GM12891 (cell line): ENCODE results near the gene POC1A.

Source experiments
- DNase-seq: peaks from one replicate; pipeline ENCODE4 v3.0.0; 2011; ENCODE audit warnings: low spot score; ENCODE audit not compliant: insufficient read length
- FAIRE-seq: peaks from 2 replicates; lab custom pipeline; 2011; peaks lifted over from hg19 to GRCh38; lab: Jason Lieb, UNC
- PAX5 ChIP-seq: IDR thresholded peaks from 2 replicates; pipeline ENCODE4 v1.6.1; 2011; ENCODE audit warnings: low read length, moderate library complexity, mild to moderate bottlenecking; ENCODE audit not compliant: insufficient read depth, severe bottlenecking
- POLR2A ChIP-seq: IDR thresholded peaks from 2 replicates; pipeline ENCODE4 v1.6.1; 2011; ENCODE audit warnings: low read depth, low read length, control low read depth
- POLR2AphosphoS5 ChIP-seq: IDR thresholded peaks from 2 replicates; pipeline ENCODE4 v1.6.1; 2011; ENCODE audit warnings: low read depth, low read length, control low read depth
- POU2F2 ChIP-seq: IDR thresholded peaks from 2 replicates; pipeline ENCODE4 v1.6.1; 2011; ENCODE audit warnings: low read depth, mild to moderate bottlenecking, control low read depth, low read length, moderate library complexity
- SPI1 ChIP-seq: IDR thresholded peaks from 2 replicates; pipeline ENCODE4 v1.6.1; 2011; ENCODE audit warnings: low read depth, low read length, control low read depth
- TAF1 ChIP-seq: IDR thresholded peaks from 2 replicates; pipeline ENCODE4 v1.6.1; 2011; ENCODE audit warnings: low read depth, low read length, control low read depth

Gene POC1A

GRCh38 chr3:52109611-52110301 is 44.5 kb downstream of the POC1A start:
- no peak for FAIRE-seq
- no peak for TF ChIP-seq SPI1
- no peak for TF ChIP-seq PAX5
- no peak for TF ChIP-seq POLR2AphosphoS5
- no peak for TF ChIP-seq TAF1
- TF ChIP-seq POLR2A, result no peak
- TF ChIP-seq POU2F2, result no peak

GRCh38 chr3:52108302-52109232 is 45.7 kb downstream of the POC1A start:
- peak; percentile 48 for FAIRE-seq
- DNase-seq, result no peak
- TF ChIP-seq SPI1, result no peak
- TF ChIP-seq POLR2A, result no peak

More at GRCh38 chr3:52109611-52110301, 44.5 kb downstream of the POC1A start:
- DNase-seq, result no peak

GRCh38 chr3:52106951-52107611 is 47.1 kb downstream of the POC1A start:
- FAIRE-seq (no peak), DNase-seq (no peak)
- TF ChIP-seq TAF1, result no peak
- no peak for TF ChIP-seq PAX5
- TF ChIP-seq POLR2A, result no peak
- no peak for TF ChIP-seq POLR2AphosphoS5
- TF ChIP-seq SPI1, result no peak
- TF ChIP-seq POU2F2, result no peak

GRCh38 chr3:52104684-52105640 is 49.3 kb downstream of the POC1A start:
- no peak for TF ChIP-seq POLR2AphosphoS5
- TF ChIP-seq POU2F2, result no peak
- no peak for TF ChIP-seq SPI1
- no peak for TF ChIP-seq TAF1
- TF ChIP-seq PAX5, result no peak
- no peak for TF ChIP-seq POLR2A
- DNase-seq (no peak), FAIRE-seq (no peak)

- FAIRE-seq, result no peak
- TF ChIP-seq POLR2AphosphoS5, result no peak
- no peak for DNase-seq
Measured at GRCh38 chr3:52102934-52103333, 51.3 kb downstream of the POC1A start.

GRCh38 chr3:52099001-52099401 is 55.2 kb downstream of the POC1A start:
- no peak for TF ChIP-seq POLR2AphosphoS5
- no peak for TF ChIP-seq POLR2A
- no peak for TF ChIP-seq POU2F2
- TF ChIP-seq SPI1, result no peak
- no peak for TF ChIP-seq TAF1
- TF ChIP-seq PAX5, result no peak
- no peak for FAIRE-seq
- no peak for DNase-seq

- TF ChIP-seq TAF1 (no peak), POU2F2 (no peak), POLR2A (no peak), POLR2AphosphoS5 (no peak), SPI1 (no peak), PAX5 (no peak)
- FAIRE-seq, result no peak
Measured at GRCh38 chr3:52097851-52098507, 56.2 kb downstream of the POC1A start.

GRCh38 chr3:52095990-52096775 is 58.0 kb downstream of the POC1A start:
- no peak for FAIRE-seq
- DNase-seq, result no peak
- TF ChIP-seq TAF1, result no peak
- TF ChIP-seq POLR2AphosphoS5, result no peak
- TF ChIP-seq SPI1, result no peak
- TF ChIP-seq POLR2A, result no peak
- TF ChIP-seq POU2F2, result no peak
- TF ChIP-seq PAX5, result no peak

More at GRCh38 chr3:52097851-52098507, 56.2 kb downstream of the POC1A start:
- no peak for DNase-seq
